Activated CD8-positive, alpha-beta memory T cell treated with anti-CD3 and anti-CD28 coated beads for 4 hours (primary cell): ENCODE measurements around the gene STK4.
"Not testable (repeated sequence)": the region's sequence is repeated elsewhere in the genome, so short reads cannot be mapped to it uniquely, and the experiment has no call there.

ENCODE experiments used
- DNase-seq, 2 donors: peaks; one replicate each; pipeline ENCODE4 v3.0.0-alpha.2; 2020; ENCODE audit warnings: low read depth in 2 of 2

Gene STK4

GRCh38 chr20:44983093-44983674, 16.9 kb downstream of the STK4 start:
- no peak for DNase-seq

- DNase-seq, result no peak
Measured at GRCh38 chr20:44988631-44989171, 22.4 kb downstream of the STK4 start.

- no peak for DNase-seq
Measured at GRCh38 chr20:44990425-44990824, 24.1 kb downstream of the STK4 start.

- no peak for DNase-seq
Measured at GRCh38 chr20:44990957-44991356, 24.6 kb downstream of the STK4 start.

- no peak for DNase-seq
Measured at GRCh38 chr20:44993343-44993742, 27.0 kb downstream of the STK4 start.

- DNase-seq, result no peak
Measured at GRCh38 chr20:44997171-44997570, 30.9 kb downstream of the STK4 start.

GRCh38 chr20:44997668-44998067, 31.4 kb downstream of the STK4 start:
- no peak for DNase-seq

- DNase-seq, result no peak
Measured at GRCh38 chr20:45008521-45009049, 42.3 kb downstream of the STK4 start.

- DNase-seq, result no peak
Measured at GRCh38 chr20:45010399-45010828, 44.1 kb downstream of the STK4 start.

- peak; percentile 21 to 32 for DNase-seq
Measured at GRCh38 chr20:45011108-45011526, 44.8 kb downstream of the STK4 start.

- no peak for DNase-seq
Measured at GRCh38 chr20:45012682-45013302, 46.5 kb downstream of the STK4 start.

- DNase-seq, result not testable (repeated sequence)
Measured at GRCh38 chr20:45014131-45014530, 47.8 kb downstream of the STK4 start.

- DNase-seq, result no peak
Measured at GRCh38 chr20:45014671-45015415, 48.5 kb downstream of the STK4 start.

- DNase-seq, result no peak
Measured at GRCh38 chr20:45016089-45016671, 49.9 kb downstream of the STK4 start.

GRCh38 chr20:45017281-45017680, 51.0 kb downstream of the STK4 start:
- no peak for DNase-seq

GRCh38 chr20:45017857-45018256, 51.5 kb downstream of the STK4 start:
- no peak for DNase-seq

- no peak for DNase-seq
Measured at GRCh38 chr20:45019027-45019761, 52.9 kb downstream of the STK4 start.

- DNase-seq, result no peak
Measured at GRCh38 chr20:45019762-45020123, 53.4 kb downstream of the STK4 start.

GRCh38 chr20:45020236-45020886, 54.0 kb downstream of the STK4 start:
- DNase-seq, result no peak

GRCh38 chr20:45021631-45022030, 55.3 kb downstream of the STK4 start:
- DNase-seq, result no peak

GRCh38 chr20:45023140-45023539, 56.8 kb downstream of the STK4 start:
- DNase-seq, result not testable (repeated sequence)
